Myocyte (in vitro differentiated cells): ENCODE data around the gene TMEM178A. TPM values are rescaled to one million over a fixed set of nuclear protein-coding genes. Genes with fewer than 3 reads are reported as not detected.
A peak's percentile ranks its signal among the peaks of the same experiment; 100 is the strongest.

Source experiments
- DNase-seq: peaks from one replicate; pipeline ENCODE4 v3.0.0-alpha.2; 2012; ENCODE audit warnings: low read depth
- total RNA-seq: library from RNA; depleted of rRNA; stranded (reverse); fragments of >200 nt; gene quantifications from 2 replicates; pipeline ENCODE4 v1.2.3, GENCODE V29; 2014

The TMEM178A gene
- total RNA-seq, 1 donor from 2014 or later, result 2.0 TPM

DNA sequence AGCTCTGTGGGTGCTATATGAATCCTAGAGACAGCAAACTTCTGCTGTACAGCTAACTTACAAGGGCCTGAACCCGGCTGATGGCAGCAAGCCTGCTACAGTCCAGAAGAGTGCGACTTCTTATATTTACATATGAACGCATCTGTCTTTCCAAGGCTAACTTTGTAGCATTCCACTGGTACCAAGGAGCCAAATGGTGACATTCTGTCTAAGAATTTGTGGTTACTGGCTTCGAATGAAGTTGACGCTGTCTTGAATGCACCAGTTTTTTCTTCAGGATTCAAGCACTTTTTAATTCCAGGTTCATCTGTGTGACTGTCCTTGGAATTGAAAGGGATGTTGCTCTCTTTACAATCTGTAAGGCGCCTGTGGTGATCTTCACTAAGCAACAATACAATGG, 70.9 kb downstream of the TMEM178A start:
- peak; percentile 66 for DNase-seq

DNA sequence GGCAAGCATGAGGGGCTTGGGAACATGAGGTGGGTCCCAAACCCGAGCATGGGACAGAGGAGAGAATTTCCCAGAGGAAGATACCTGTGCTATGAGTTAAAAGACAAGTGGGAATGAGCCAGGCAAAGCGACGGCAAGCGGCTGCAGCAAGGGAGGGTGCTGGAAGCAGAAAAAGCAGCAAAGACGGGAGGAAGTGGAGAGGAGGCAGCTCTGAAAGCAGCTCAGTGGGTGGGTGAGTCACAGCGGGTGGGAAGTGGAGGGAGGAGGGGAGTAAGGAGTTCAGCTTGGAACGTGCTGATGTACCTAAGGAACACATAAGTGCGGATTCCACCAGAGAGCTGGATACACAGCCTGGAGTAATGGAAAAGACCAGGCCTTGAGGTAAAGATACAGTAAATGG, 71.9 kb downstream of the TMEM178A start:
- DNase-seq, result peak; percentile 66

DNA sequence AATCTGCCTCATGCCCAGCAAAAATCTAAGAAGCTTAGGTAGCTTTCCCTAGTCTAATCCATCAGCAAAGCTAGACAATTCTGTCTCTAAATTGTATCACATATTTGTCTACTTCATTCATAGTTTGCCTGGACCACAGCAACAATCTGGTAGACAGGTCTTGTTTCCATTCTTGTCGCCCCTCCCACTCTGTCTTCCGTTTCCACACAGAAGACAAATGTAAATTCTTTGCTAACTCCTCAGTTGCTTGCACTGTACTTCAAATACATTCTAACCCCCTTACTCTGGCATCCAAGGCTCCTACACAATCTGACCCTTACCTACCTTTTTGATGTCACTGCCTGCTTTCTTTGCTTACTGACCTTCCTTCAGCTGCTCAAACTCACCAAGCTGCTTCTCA, 73.2 kb downstream of the TMEM178A start:
- DNase-seq, result no peak

- no peak for DNase-seq
Observed at GRCh38 chr2:39739386-39739785, 73.7 kb downstream of the TMEM178A start.

DNA sequence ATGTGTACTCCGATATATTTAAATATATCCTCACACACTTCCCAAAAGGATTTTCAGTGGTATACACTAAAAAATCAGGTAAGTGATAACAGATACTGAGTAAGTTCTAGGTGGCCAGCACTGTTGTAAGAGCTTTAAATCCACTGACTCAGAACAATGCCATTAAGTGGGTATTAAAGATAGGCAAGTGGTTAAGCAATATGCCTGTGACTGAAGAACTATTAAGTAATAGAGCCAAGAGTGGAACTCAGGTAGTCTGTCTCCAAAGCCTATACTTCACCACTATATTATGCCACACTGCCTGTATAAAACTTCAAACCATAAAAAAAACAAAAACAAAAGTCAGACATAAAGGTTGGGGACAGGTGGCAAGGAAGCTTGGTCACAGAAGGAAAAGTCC, 76.2 kb downstream of the TMEM178A start:
- no peak for DNase-seq

DNA sequence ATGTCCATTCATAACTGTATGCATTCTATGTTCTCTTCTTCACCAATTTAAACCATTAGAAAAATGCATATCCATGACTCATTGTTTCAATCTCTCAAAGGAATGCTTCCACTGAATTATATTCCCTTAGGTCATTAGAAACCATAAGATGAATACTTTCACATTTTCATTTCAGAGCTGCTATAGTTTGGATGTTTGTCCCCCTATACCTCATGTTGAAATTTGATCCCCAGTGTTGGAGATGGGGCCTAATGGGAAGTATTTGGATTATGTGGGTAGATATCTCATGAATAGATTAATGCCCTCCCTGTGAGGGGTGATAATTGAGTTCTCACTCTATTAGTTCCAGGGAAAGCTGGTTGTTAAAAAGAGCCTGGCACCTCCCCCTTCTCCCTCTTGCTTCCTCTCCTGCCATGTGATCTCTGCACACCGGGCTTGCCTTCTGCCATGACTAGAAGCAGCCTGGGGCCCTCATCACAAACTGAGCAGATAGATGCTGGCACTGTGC, 77.6 kb downstream of the TMEM178A start:
- no peak for DNase-seq

GRCh38 chr2:39755466-39755865, 89.7 kb downstream of the TMEM178A start:
- no peak for DNase-seq

- no peak for DNase-seq
Observed at GRCh38 chr2:39757156-39757555, 91.4 kb downstream of the TMEM178A start.

GRCh38 chr2:39762448-39762847, 96.7 kb downstream of the TMEM178A start:
- no peak for DNase-seq

Other genes starting within 250 kb of the TMEM178A start
- 37.5 and 46.9 TPM in 2 replicates for gene MAP4K3, start 228.6 kb upstream of the TMEM178A start, total RNA-seq
- 12.0 and 13.3 TPM in 2 replicates for gene THUMPD2, start 113.3 kb downstream of the TMEM178A start, total RNA-seq